Right atrium auricular region (tissue), 2 donors: ENCODE data around the gene DLL1. TPM values are rescaled to one million over a fixed set of nuclear protein-coding genes. Genes with fewer than 3 reads are reported as not detected.

Experiments
- DNase-seq: peaks from one replicate; pipeline ENCODE4 v3.0.0-alpha.2; 2019; ENCODE audit warnings: low spot score
- H3K27ac ChIP-seq, 2 donors: fragments of 200-600 bp; sonication (generic); 1 replicate in 1 of 2; 2 replicates in 1 of 2; pipeline ENCODE4 v1.5.1; 2016 to 2019
- H3K27me3 ChIP-seq, 2 donors: fragments of 200-600 bp; sonication (generic); one replicate each; pipeline versions ENCODE4 v1.5.1 to v1.6.0; 2017 to 2019
- H3K36me3 ChIP-seq: fragments of 200-600 bp; sonication (generic); one replicate; pipeline ENCODE4 v1.5.1; 2016
- H3K4me1 ChIP-seq, 2 donors: fragments of 200-600 bp; sonication (generic); one replicate each; pipeline versions ENCODE4 v1.5.1 to v1.6.0; 2017 to 2019
- H3K4me3 ChIP-seq, 2 donors: fragments of 200-600 bp; sonication (generic); 1 replicate in 1 of 2; 2 replicates in 1 of 2; pipeline ENCODE4 v1.5.1; 2017 to 2019; ENCODE audit warnings: mild to moderate bottlenecking in 1 of 2, moderate library complexity in 1 of 2
- H3K9me3 ChIP-seq, 2 donors: fragments of 200-600 bp; sonication (generic); one replicate each; pipeline ENCODE4 v1.5.1; 2019
- CTCF ChIP-seq, 2 donors: fragments of 200-600 bp; sonication (generic); IDR thresholded peaks; one replicate each; pipeline ENCODE4 v1.5.1; 2019; ENCODE audit warnings: antibody characterized with exemption in 2 of 2
- total RNA-seq, 2 donors: library from RNA; depleted of rRNA; stranded (reverse); fragments of >200 nt; gene quantifications; one replicate each; pipeline ENCODE4 v1.1.0, GENCODE V29; 2016

DLL1 gene
- total RNA-seq, 2 donors from 2014 or later = 11.2 to 22.0 TPM

DNA sequence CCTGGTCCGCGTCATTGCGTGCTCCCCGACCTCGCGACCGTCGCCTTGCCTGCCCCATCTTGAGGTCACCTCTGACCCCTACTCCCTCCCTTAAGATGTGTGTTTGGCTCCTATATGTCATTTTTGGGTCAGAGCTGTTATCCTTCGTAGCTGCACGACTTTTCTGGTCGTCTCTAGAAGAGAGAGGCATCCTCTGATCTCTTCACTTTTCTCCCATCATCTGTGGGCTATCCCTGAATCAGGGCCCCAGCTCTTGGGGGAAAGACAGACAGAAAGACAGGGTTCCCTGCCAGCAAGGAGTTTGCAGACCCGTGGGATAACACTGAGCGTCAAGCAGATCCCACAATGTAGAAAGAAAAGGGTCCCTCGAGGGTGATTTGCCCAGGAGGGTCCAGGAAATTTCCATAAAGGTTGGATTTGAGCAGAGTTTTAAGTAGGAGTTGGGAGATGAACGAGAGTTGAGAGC, 16.2 kb upstream of the DLL1 start:
- H3K4me3 ChIP-seq = peak overlapping the region; percentile 72 to 96
- H3K4me1 ChIP-seq = peaks cover 5 to 38% of the 10 kb centered on the region in 2 donors
- no peaks in the 10 kb centered on the region for H3K27me3 ChIP-seq
- no peaks in the 10 kb centered on the region for H3K36me3 ChIP-seq
- peak overlapping the region; percentile 88 to 94 for H3K27ac ChIP-seq
- DNase-seq = no peak
- no peaks in the 10 kb centered on the region for H3K9me3 ChIP-seq
- TF ChIP-seq CTCF (IDR thresholded peaks at IDR 0.05) = no peak

DNA sequence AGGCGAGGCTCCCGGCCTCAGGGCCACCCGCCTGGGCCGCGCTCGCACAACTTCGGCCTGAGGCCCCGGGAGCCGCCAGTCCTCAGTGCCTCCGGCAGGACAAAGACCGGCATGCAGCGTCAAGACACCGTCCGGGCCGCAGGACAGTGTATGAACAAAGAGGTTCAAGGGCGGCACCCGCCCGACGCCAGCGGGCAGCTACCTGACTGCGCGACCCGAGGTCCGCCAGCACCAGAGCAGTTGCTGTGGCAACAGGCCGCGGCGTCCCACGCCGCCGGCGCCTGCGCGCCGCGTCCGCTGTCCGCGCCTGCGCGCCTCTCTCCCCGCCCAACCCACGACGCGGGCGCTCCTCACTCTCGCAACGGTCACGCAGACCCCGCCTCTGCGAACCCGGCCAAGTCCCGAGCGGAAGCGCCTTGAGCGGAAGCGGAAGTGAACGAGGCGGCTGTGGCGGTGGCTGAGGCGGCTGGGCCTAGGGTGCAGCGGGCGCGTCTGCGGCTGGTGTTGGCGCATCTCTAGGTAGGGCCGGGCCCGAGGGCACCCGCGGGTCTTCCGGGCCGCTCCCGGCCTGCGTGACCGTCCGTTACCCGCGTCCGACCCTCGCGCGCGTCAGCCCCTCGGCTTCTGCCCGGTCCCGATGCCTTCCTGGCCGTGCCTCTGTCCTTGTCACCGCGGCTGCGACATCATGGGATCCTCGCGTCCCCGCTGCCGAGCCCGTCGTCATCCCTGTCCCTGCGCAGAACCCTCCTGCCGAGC, 15.6 kb upstream of the DLL1 start, which contains the start of gene FAM120B:
TSS of gene FAM120B (plus strand) at position 435 of the 756 bp plus-strand sequence. CDS start 10,633 bp downstream, outside the sequence.
- Histone ChIP-seq H3K9me3 (no peaks in the 10 kb centered on the region), H3K36me3 (no peaks in the 10 kb centered on the region), H3K27ac (peak within 1 kb of the TSS; percentile 88 to 94), H3K4me1 (peaks cover 5 to 38% of the 10 kb centered on the region in 2 donors), H3K4me3 (peak within 1 kb of the TSS; percentile 72 to 96), H3K27me3 (no peaks in the 10 kb centered on the region)
- TF ChIP-seq CTCF (IDR thresholded peaks at IDR 0.05) = no peak
- peak; percentile 96 for DNase-seq

GRCh38 chr6:170305805-170306323, 15.0 kb upstream of the DLL1 start:
- H3K4me3 ChIP-seq = peak overlapping the region; percentile 72 to 96
- H3K36me3 ChIP-seq = no peaks in the 10 kb centered on the region
- no peak for TF ChIP-seq CTCF (IDR thresholded peaks at IDR 0.05)
- H3K27ac ChIP-seq = peak overlapping the region; percentile 88 to 94
- H3K27me3 ChIP-seq = no peaks in the 10 kb centered on the region
- DNase-seq = no peak
- peaks cover 5 to 38% of the 10 kb centered on the region in 2 donors for H3K4me1 ChIP-seq
- H3K9me3 ChIP-seq = no peaks in the 10 kb centered on the region

GRCh38 chr6:170301184-170301583, 10.3 kb upstream of the DLL1 start:
- Histone ChIP-seq H3K27ac (no peak overlapping the region), H3K4me3 (no peak overlapping the region), H3K9me3 (no peaks in the 10 kb centered on the region), H3K4me1 (peaks cover 0 to 16% of the 10 kb centered on the region in 2 donors), H3K36me3 (no peaks in the 10 kb centered on the region), H3K27me3 (peaks cover 0 to 1% of the 10 kb centered on the region in 2 donors)
- TF ChIP-seq CTCF (IDR thresholded peaks at IDR 0.05) = no peak
- no peak for DNase-seq

GRCh38 chr6:170298688-170299087, 7.8 kb upstream of the DLL1 start:
- Histone ChIP-seq H3K27me3 (peaks cover 0 to 6% of the 10 kb centered on the region in 2 donors), H3K27ac (no peak overlapping the region), H3K4me3 (no peak overlapping the region), H3K4me1 (peaks cover 0 to 24% of the 10 kb centered on the region in 2 donors), H3K9me3 (no peaks in the 10 kb centered on the region), H3K36me3 (no peaks in the 10 kb centered on the region)
- DNase-seq = peak; percentile 46
- TF ChIP-seq CTCF (IDR thresholded peaks at IDR 0.05) = no peak
